Lung microvascular endothelial cell (primary cell): ENCODE measurements around the gene FAM13A. TPM values are rescaled to one million over a fixed set of nuclear protein-coding genes. Genes with fewer than 3 reads are reported as not detected.
"Not testable (repeated sequence)": the region's sequence is repeated elsewhere in the genome, so short reads cannot be mapped to it uniquely, and the experiment has no call there.

Experiments used
- DNase-seq, 2 donors: peaks; one replicate each; pipeline versions ENCODE4 v3.0.0 to v3.0.0-alpha.2; 2010; ENCODE audit warnings: low read depth in 2 of 2
- total RNA-seq: library from RNA; depleted of rRNA; stranded (reverse); fragments of >200 nt; gene quantifications from 2 replicates; pipeline ENCODE4 v1.2.1, GENCODE V29; 2014

Gene FAM13A
- total RNA-seq, 1 donor from 2014 or later, result 0.60 TPM

GRCh38 chr4:89000844-89001360 is 56.1 kb downstream of the FAM13A start:
- DNase-seq, result peak; percentile 77 to 90

GRCh38 chr4:89000382-89000781 is 56.6 kb downstream of the FAM13A start:
- DNase-seq, result no peak

- DNase-seq, result no peak
Measured at GRCh38 chr4:88999392-88999930, 57.5 kb downstream of the FAM13A start.

- DNase-seq, result no peak
Measured at GRCh38 chr4:88998891-88999290, 58.1 kb downstream of the FAM13A start.

GRCh38 chr4:88998001-88998400 is 59.0 kb downstream of the FAM13A start:
- DNase-seq, result no peak

- no peak for DNase-seq
Measured at GRCh38 chr4:88995874-88996273, 61.1 kb downstream of the FAM13A start.

GRCh38 chr4:88995257-88995656 is 61.7 kb downstream of the FAM13A start:
- not testable (repeated sequence) for DNase-seq

GRCh38 chr4:88993246-88993645 is 63.7 kb downstream of the FAM13A start:
- DNase-seq, result no peak

GRCh38 chr4:88991746-88992145 is 65.2 kb downstream of the FAM13A start:
- peak in 1 of 2 donors; percentile 54 for DNase-seq

- DNase-seq, result no peak
Measured at GRCh38 chr4:88989990-88990389, 67.0 kb downstream of the FAM13A start.

- no peak for DNase-seq
Measured at GRCh38 chr4:88985088-88985773, 71.8 kb downstream of the FAM13A start.

GRCh38 chr4:88982757-88983156 is 74.2 kb downstream of the FAM13A start:
- DNase-seq, result no peak

GRCh38 chr4:88981993-88982392 is 75.0 kb downstream of the FAM13A start:
- no peak for DNase-seq

GRCh38 chr4:88981556-88981955 is 75.4 kb downstream of the FAM13A start:
- DNase-seq, result no peak

GRCh38 chr4:88979276-88979675 is 77.7 kb downstream of the FAM13A start:
- no peak for DNase-seq

GRCh38 chr4:88976775-88977035 is 80.3 kb downstream of the FAM13A start:
- DNase-seq, result no peak

GRCh38 chr4:88975958-88976774 is 80.8 kb downstream of the FAM13A start:
- no peak for DNase-seq

GRCh38 chr4:88971536-88971935 is 85.4 kb downstream of the FAM13A start:
- DNase-seq, result no peak

GRCh38 chr4:88969746-88970145 is 87.2 kb downstream of the FAM13A start:
- no peak for DNase-seq

GRCh38 chr4:88969271-88969670 is 87.7 kb downstream of the FAM13A start:
- no peak for DNase-seq

GRCh38 chr4:88967883-88968331 is 89.1 kb downstream of the FAM13A start:
- DNase-seq, result no peak

- no peak for DNase-seq
Measured at GRCh38 chr4:88965053-88965452, 91.9 kb downstream of the FAM13A start.

GRCh38 chr4:88964450-88964849 is 92.5 kb downstream of the FAM13A start:
- peak in 1 of 2 donors; percentile 48 for DNase-seq
